ENCODE measurements around the gene TRIM13.
"Not testable (repeated sequence)": the region's sequence is repeated elsewhere in the genome, so short reads cannot be mapped to it uniquely, and the experiment has no call there.

TRIM13 gene, protein sequence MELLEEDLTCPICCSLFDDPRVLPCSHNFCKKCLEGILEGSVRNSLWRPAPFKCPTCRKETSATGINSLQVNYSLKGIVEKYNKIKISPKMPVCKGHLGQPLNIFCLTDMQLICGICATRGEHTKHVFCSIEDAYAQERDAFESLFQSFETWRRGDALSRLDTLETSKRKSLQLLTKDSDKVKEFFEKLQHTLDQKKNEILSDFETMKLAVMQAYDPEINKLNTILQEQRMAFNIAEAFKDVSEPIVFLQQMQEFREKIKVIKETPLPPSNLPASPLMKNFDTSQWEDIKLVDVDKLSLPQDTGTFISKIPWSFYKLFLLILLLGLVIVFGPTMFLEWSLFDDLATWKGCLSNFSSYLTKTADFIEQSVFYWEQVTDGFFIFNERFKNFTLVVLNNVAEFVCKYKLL

DNA sequence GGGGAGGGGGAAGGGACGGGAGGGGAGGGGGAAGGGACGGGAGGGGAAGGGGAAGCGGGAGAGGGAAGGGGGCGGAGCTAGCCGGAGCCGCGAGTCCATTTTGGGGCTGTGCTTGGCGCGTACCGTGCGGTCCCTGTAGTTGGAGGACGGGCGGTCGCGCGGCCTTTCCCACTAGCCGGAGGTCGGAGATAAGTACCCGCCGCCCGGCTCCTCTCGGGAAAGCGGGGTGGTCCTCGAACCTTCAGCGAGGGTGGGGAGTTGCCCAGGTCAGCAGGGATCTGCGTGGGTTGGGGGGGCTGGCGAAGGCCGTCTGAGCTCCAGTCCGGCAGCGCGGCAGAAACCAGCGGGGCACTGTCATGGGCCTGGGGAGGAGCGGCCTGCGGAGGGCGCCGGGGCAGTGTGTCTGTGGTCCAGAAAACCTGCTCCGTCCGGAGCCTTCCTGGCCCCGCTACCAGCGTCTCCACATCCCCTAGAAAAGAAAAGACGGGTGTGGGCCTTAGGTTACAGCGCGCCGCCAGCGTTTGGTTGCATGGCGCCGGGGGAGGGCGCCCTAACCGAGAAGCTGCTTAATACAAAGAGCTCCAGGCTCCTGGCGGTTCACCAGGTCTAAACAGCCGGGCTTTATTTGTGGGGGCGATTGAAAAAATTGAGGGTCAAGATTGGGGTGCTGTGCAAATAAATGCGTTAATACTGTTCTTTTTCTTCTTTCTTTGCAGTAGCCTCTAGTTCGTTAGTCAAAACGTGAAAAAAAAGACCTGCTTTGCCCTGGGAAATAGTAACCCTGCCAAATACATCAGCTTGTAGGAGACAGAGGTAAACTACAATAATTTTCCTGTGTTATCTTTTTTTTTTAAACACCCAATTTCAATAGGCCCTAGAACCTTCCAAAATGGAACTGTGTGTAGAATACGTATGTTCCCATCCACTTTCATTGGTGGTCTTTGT is at the start of gene TRIM13:
Gene TRIM13 (plus strand): TSS at position 92 of the 945 bp plus-strand sequence. CDS start 14,899 bp downstream, outside the sequence.
- TF ChIP-seq, protein P1, sequence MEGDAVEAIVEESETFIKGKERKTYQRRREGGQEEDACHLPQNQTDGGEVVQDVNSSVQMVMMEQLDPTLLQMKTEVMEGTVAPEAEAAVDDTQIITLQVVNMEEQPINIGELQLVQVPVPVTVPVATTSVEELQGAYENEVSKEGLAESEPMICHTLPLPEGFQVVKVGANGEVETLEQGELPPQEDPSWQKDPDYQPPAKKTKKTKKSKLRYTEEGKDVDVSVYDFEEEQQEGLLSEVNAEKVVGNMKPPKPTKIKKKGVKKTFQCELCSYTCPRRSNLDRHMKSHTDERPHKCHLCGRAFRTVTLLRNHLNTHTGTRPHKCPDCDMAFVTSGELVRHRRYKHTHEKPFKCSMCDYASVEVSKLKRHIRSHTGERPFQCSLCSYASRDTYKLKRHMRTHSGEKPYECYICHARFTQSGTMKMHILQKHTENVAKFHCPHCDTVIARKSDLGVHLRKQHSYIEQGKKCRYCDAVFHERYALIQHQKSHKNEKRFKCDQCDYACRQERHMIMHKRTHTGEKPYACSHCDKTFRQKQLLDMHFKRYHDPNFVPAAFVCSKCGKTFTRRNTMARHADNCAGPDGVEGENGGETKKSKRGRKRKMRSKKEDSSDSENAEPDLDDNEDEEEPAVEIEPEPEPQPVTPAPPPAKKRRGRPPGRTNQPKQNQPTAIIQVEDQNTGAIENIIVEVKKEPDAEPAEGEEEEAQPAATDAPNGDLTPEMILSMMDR (IDR thresholded peaks at IDR 0.05) = peak; percentile 71
- Histone ChIP-seq H3K4me1 (ENCODE audit: control insufficient read depth in 1 of 2, insufficient read depth in 1 of 2, low read depth in 1 of 2, low read length in 1 of 2) (peaks cover 28 to 30% of the 10 kb centered on the region in 2 experiments), H3K36me3 (peaks cover 16% of the 10 kb centered on the region)

DNA sequence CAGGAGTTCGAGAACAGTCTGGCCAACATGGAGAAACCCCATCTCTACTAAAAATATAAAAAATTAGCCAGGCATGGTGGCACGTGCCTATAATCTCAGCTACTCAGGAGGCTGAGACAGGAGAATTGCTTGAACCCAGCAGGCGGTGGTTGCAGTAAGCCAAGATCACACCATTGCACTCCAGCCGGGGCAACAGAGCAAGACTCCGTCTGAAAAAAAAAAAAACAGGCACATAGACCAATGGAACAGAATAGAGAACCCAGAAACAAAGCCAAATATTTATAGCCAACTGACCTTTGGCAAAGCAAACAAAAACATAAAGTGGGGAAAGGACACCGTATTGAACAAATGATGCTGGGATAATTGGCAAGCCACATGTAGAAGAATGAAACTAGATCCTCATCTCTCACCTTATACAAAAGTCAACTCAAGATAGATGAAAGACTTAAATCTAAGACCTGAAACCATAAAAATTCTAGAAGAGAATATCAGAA is 48.0 kb upstream of the TRIM13 start:
- H3K4me3 ChIP-seq (ENCODE audit: low read depth in 1 of 2, low read length in 1 of 2); H3K27me3 ChIP-seq; H3K4me1 ChIP-seq (ENCODE audit: control insufficient read depth in 1 of 2, insufficient read depth in 1 of 2, low read depth in 1 of 2, low read length in 1 of 2); H3K36me3 ChIP-seq; H3K27ac ChIP-seq; H3K9me3 ChIP-seq: not testable (repeated sequence)

More for the DNA sequence above, at the start of gene TRIM13:
- no peaks in the 10 kb centered on the region for H3K9me3 ChIP-seq
- H3K27ac ChIP-seq = peak within 1 kb of the TSS; percentile 95
- peak within 1 kb of the TSS; percentile 81 to 97 for H3K4me3 ChIP-seq (ENCODE audit: low read depth in 1 of 2, low read length in 1 of 2)
- no peaks in the 10 kb centered on the region for H3K27me3 ChIP-seq

DNA sequence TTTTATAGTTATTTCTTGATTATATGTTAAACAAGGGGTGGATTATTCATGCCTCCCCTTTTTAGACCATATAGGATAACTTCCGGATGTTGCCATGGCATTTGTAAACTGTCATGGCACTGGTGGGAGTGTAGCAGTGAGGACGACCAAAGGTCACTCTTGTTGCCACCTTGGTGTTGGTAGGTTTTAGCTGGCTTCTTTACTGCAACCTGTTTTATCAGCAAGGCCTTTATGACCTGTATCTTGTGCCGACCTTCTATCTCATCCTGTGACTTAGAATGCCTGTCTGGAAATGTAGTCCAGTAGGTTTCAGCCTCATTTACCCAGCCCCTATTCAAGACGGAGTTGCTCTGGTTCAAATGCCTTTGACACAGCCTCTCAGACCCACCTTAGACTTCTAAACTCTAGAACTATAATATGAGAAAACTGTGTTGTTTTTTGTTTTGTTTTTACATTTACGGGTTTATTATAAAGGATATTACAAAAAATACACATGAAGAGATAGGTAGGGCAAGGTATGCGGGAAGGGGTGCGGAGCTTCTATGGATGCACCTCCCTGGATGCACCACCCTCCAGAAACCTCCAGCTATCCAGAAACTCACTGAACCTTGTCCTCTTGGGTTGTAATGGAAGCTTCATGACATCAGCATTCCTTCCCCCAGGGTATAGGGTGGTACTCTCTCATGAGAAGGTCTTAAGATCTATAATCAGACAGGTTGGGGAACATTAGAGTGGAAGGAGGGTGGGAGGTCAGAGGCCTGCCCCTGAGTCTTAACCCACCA is 44.9 kb upstream of the TRIM13 start:
- H3K4me3 ChIP-seq (ENCODE audit: low read depth in 1 of 2, low read length in 1 of 2) = no peak overlapping the region
- no peaks in the 10 kb centered on the region for H3K9me3 ChIP-seq
- no peak overlapping the region for H3K27ac ChIP-seq
- H3K4me1 ChIP-seq (ENCODE audit: control insufficient read depth in 1 of 2, insufficient read depth in 1 of 2, low read depth in 1 of 2, low read length in 1 of 2) = peaks cover 6% of the 10 kb centered on the region in 2 experiments
- no peaks in the 10 kb centered on the region for H3K27me3 ChIP-seq
- H3K36me3 ChIP-seq = no peaks in the 10 kb centered on the region
- TF ChIP-seq, protein P1 (IDR thresholded peaks at IDR 0.05) = no peak

DNA sequence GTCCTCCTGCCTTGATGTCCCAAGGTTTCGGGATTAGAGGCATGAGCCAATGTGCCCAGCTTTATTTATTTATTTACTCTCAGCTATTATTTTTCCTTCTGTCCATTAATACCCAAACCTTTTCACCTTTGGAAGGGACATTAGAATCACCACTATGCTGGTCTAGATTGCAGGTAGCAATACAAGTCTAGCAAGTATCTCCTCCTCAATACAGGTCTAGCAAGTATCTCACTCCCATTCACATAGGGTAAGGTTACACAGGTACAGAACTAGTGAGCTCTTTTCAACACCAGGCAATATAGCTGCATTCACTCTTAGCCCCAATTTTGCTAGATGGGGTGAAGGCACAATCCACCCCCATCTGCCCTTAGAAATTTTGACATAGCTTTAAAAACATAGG is 43.3 kb upstream of the TRIM13 start:
- peaks cover 6% of the 10 kb centered on the region in 2 experiments for H3K4me1 ChIP-seq (ENCODE audit: control insufficient read depth in 1 of 2, insufficient read depth in 1 of 2, low read depth in 1 of 2, low read length in 1 of 2)
- no peak overlapping the region for H3K27ac ChIP-seq
- no peaks in the 10 kb centered on the region for H3K36me3 ChIP-seq
- H3K4me3 ChIP-seq (ENCODE audit: low read depth in 1 of 2, low read length in 1 of 2) = no peak overlapping the region
- TF ChIP-seq, protein P1 (IDR thresholded peaks at IDR 0.05) = no peak
- H3K9me3 ChIP-seq = no peaks in the 10 kb centered on the region
- no peaks in the 10 kb centered on the region for H3K27me3 ChIP-seq

DNA sequence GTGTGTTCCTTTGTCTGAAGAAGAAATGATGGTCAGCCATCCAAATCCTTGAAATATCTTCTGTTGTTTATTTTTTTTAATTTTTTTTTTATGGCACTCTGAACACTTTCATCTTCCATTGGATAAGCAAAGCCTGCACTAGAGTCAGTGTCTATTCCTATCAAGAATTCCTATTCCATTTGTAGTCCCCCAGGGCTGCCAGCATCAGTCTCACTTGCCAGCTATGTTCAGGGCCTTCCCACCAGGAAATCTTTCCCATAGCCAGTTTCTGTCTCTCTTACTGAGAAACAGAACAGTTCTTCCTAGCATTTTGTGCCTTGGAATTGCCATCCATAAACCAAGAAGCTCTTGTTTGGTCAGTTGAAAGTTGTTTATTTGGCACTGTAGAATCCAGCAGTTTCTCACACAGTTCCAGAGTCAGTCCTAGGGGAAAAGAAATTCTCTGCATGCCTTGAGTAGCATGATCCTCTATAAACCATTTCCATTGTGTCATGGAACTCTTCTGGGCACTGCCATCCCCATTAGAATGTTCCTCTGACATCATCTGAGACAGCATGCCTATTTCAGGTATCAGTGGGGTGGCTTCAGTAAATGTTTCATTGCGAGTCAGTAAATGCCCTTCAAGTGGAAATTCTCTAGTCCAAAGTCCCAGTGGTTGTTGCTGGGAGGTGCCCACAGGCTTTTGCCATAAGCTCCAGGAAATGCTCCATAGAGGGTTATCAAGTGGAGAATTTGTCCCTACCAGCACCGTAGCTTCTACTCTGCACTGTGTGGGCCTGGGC is 42.0 kb upstream of the TRIM13 start:
- no peaks in the 10 kb centered on the region for H3K9me3 ChIP-seq
- no peak overlapping the region for H3K27ac ChIP-seq
- H3K27me3 ChIP-seq = no peaks in the 10 kb centered on the region
- H3K4me3 ChIP-seq (ENCODE audit: low read depth in 1 of 2, low read length in 1 of 2) = no peak overlapping the region
- TF ChIP-seq, protein P1 (IDR thresholded peaks at IDR 0.05) = no peak
- no peaks in the 10 kb centered on the region for H3K36me3 ChIP-seq
- H3K4me1 ChIP-seq (ENCODE audit: control insufficient read depth in 1 of 2, insufficient read depth in 1 of 2, low read depth in 1 of 2, low read length in 1 of 2) = peaks cover 6% of the 10 kb centered on the region in 2 experiments
